Thymus (tissue), 11 donors: Measurements from ENCODE around the gene MAS1L. TPM values are rescaled to one million over a fixed set of nuclear protein-coding genes. Genes with fewer than 3 reads are reported as not detected.
"Not testable (repeated sequence)": the region's sequence is repeated elsewhere in the genome, so short reads cannot be mapped to it uniquely, and the experiment has no call there.

Experiments
- DNase-seq, 9 donors: peaks; one replicate each; pipeline ENCODE4 v3.0.0-alpha.2; 2013; ENCODE audit warnings: low spot score in 9 of 9, low read depth in 6 of 9, missing footprints in 1 of 9
- H3K27ac ChIP-seq, 2 donors: one replicate each; pipeline ENCODE4 v1.5.1; 2013; ENCODE audit warnings: control low read depth in 1 of 2, low read depth in 1 of 2, low read length in 1 of 2, mild to moderate bottlenecking in 1 of 2, moderate library complexity in 1 of 2
- H3K27me3 ChIP-seq, 2 donors: one replicate each; pipeline ENCODE4 v1.5.1; 2013; ENCODE audit warnings: low read length in 1 of 2; ENCODE audit not compliant: control insufficient read depth in 2 of 2, insufficient read depth in 1 of 2
- H3K36me3 ChIP-seq, 2 donors: one replicate each; pipeline ENCODE4 v1.5.1; 2013; ENCODE audit warnings: low read length in 1 of 2, mild to moderate bottlenecking in 1 of 2, moderate library complexity in 1 of 2; ENCODE audit not compliant: control insufficient read depth in 2 of 2, insufficient read depth in 2 of 2
- H3K4me1 ChIP-seq, 2 donors: one replicate each; pipeline ENCODE4 v1.5.1; 2013; ENCODE audit warnings: low read length in 2 of 2; ENCODE audit not compliant: control insufficient read depth in 2 of 2, insufficient read depth in 2 of 2
- H3K4me3 ChIP-seq, 2 donors: one replicate each; pipeline ENCODE4 v1.5.1; 2013; ENCODE audit warnings: low read length in 2 of 2, control low read depth in 1 of 2, mild to moderate bottlenecking in 1 of 2
- H3K9me3 ChIP-seq, 2 donors: one replicate each; pipeline ENCODE4 v1.5.1; 2013; ENCODE audit warnings: low read length in 1 of 2, mild to moderate bottlenecking in 1 of 2; ENCODE audit not compliant: control insufficient read depth in 2 of 2, insufficient read depth in 1 of 2
- WGBS: extraction: QIAGEN DNeasy Blood & Tissue Kit; methylation state at CpG from one replicate; pipeline ENCODE4 v1.1.7; 2013; 5-methylcytosine and 5-hydroxymethylcytosine counted together
- polyA plus RNA-seq: library from polyadenylated mRNA; stranded (reverse); fragments of 200-250 nt; gene quantifications from one replicate; pipeline ENCODE4 v1.2.3, GENCODE V29; 2013
- total RNA-seq: library from RNA; stranded (reverse); fragments of 120-200 nt; gene quantifications from one replicate; pipeline ENCODE4 v1.2.4, GENCODE V29; 2013
- donor health status: healthy.

Gene MAS1L
- total and polyA plus RNA-seq, 2 donors: not detected

DNA sequence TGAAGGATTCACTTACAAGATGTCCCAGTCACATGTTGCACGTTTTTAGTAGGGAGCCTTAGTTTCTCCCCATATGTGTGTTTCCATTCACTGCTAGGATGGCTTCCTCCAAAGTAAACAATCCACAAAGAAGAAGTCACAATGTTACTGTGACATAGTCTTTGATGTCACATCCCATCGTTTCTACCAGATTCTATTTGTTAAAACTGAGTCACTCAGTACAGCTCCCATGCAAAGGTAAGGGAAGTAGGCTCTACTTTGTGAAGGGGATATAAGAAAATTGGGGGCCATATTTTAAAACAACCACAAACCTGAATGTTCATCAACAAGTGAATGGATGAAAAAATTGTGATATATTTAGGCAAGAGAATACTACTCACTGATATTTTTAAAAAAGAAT lies 30.8 kb downstream of the MAS1L start, which contains the start of the genes OR11A1 and OR2H1:
OR11A1 (minus strand) TSS at position 101 of the 400 bp plus-strand sequence. CDS start 29,430 bp downstream, outside the sequence.
OR2H1 (plus strand) TSS at position 185 of the 400 bp plus-strand sequence. CDS start 4,615 bp downstream, outside the sequence.
- Histone ChIP-seq H3K27ac (no peak within 1 kb of the TSS), H3K4me3 (no peak within 1 kb of the TSS), H3K4me1 (no peaks in the 10 kb centered on the region), H3K36me3 (no peaks in the 10 kb centered on the region), H3K9me3 (no peaks in the 10 kb centered on the region), H3K27me3 (no peaks in the 10 kb centered on the region)
- DNase-seq: no peak
- 86% methylated on average over 2 of the region's 2 CpGs for WGBS

DNA sequence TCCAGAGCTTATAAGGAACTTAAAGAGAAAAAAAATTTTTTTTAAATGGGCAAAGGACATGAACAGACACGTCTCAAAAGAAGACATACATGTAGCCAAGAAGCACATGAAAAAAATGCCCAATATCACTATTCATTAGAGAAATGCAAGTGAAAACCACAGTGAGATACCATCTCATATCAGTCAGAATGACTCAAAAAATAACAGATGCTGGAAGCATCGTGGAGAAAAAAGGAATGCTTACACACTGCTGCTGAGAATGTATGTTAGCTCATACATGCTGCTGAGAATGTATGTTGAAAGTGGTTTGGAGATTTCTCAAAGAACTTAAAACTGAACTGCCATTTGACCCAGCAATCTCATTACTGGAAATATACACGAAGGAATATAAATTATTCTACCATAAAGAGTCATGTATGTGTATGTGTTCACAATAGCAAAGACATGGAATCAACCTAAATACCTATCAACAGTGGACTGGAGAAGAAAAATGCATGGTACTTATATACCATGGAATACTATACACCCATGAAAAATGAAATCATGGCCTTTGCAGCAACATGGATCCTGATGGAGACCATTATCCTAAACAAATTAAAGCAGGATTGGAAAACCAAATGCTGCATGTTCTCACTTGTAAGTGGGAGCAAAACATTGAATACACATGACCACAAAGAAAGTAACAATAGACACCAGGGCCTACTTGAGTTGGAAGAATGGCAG lies 36.1 kb downstream of the MAS1L start:
- H3K36me3 ChIP-seq: no peaks in the 10 kb centered on the region
- no peaks in the 10 kb centered on the region for H3K27me3 ChIP-seq
- WGBS: 84% methylated on average over 3 of the region's 3 CpGs

DNA sequence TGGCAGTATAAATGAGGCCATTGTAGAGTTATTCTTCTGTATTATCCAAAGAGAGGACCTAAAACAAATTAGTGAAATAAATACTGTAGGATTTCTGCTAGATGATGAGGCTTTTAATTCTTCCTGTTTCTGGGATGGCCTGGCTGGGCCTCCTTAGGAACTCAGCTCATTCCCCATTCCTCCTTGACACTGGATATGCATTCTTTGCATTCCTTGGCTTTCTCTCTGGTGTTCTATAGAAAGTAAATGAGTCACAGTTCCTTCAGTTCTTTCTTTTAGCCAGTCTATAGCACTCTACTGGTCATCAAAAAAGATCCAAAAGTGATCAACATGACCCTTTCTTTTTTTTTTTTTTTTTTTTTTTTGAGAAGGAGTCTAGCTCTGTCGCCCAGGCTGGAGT lies 40.1 kb downstream of the MAS1L start:
- 100% methylated on average over 1 of the region's 1 CpG for WGBS
- no peaks in the 10 kb centered on the region for H3K4me1 ChIP-seq
- H3K4me3 ChIP-seq: no peak overlapping the region
- H3K9me3 ChIP-seq: no peaks in the 10 kb centered on the region
- no peaks in the 10 kb centered on the region for H3K36me3 ChIP-seq
- H3K27ac ChIP-seq: no peak overlapping the region
- H3K27me3 ChIP-seq: no peaks in the 10 kb centered on the region
- no peak for DNase-seq

More for the DNA sequence above, 36.1 kb downstream of the MAS1L start:
- Histone ChIP-seq H3K4me3 (no peak overlapping the region), H3K27ac (no peak overlapping the region), H3K4me1 (no peaks in the 10 kb centered on the region), H3K9me3 (no peaks in the 10 kb centered on the region)
- DNase-seq: no peak

DNA sequence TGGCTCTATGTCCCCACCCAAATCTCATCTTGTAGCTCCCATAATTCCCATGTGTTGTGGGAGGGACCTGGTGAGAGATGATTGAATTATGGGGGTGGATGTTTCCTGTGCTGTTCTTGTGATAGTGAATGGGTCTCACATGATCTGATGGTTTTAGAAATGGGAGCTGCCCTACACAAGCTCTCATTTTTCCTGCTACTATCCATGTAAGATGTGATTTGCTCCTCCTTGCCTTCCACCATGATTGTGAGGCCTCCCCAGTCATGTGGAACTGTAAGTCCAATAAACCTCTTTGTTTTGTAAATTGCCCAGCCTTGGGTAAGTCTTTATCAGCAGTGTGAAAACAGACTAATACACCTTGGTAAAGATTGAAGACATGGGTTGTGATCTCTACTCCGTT lies 43.7 kb downstream of the MAS1L start:
- not testable (repeated sequence) for H3K4me3 ChIP-seq, H3K27ac ChIP-seq, H3K36me3 ChIP-seq, H3K9me3 ChIP-seq, H3K27me3 ChIP-seq, H3K4me1 ChIP-seq, DNase-seq
- 91% methylated on average over 1 of the region's 1 CpG for WGBS

DNA sequence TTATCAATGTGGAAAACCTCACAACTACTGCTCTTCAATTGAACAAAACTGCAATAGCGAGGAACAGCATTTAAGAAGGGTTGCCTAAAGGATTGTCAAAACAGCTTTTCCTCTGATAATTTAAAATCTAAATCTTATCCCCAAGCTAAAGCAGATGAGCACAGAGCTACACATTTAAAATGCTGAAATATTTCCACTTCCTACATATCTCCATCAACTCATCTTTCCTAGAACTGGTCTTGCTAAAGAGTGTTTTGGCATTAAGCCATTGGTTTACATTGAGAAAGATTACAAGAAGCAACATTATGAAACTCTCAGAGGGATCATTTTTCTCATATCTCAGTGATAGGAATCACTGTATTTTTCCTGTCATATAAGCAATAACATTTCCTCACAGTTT lies 45.0 kb downstream of the MAS1L start:
- Histone ChIP-seq H3K27ac (no peak overlapping the region), H3K4me3 (no peak overlapping the region), H3K36me3 (no peaks in the 10 kb centered on the region), H3K9me3 (peaks cover 0 to 1% of the 10 kb centered on the region in 2 donors), H3K4me1 (no peaks in the 10 kb centered on the region), H3K27me3 (no peaks in the 10 kb centered on the region)
- no peak for DNase-seq
- WGBS: 88% methylated on average over 1 of the region's 1 CpG

DNA sequence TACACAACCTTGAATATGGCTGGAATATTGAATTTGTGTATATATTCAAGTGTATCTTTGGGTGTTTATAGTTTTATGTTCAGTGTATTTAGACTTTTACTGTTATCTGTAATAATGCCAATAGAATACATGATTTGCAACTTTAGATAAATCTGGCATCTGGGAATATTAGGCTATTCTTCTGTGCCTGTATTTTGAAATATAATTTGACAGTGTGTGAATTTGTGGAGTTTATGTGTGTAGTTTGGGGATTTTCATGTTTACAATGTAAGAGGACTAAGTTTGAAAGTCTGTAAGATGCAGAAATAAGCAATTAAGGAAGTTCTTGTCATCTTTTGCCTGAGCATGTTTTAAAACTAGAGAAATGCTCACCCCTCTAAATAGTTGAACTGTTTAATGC lies 48.8 kb downstream of the MAS1L start, which contains the start of gene OR10C1:
OR10C1 (plus strand) TSS at position 301 of the 400 bp plus-strand sequence. CDS start 710 bp downstream, outside the sequence.
- H3K4me1 ChIP-seq: no peaks in the 10 kb centered on the region
- H3K27ac ChIP-seq: no peak within 1 kb of the TSS
- no peak within 1 kb of the TSS for H3K4me3 ChIP-seq
- peaks cover 0 to 2% of the 10 kb centered on the region in 2 donors for H3K27me3 ChIP-seq
- peaks cover 0 to 1% of the 10 kb centered on the region in 2 donors for H3K9me3 ChIP-seq
- DNase-seq: no peak
- H3K36me3 ChIP-seq: no peaks in the 10 kb centered on the region

DNA sequence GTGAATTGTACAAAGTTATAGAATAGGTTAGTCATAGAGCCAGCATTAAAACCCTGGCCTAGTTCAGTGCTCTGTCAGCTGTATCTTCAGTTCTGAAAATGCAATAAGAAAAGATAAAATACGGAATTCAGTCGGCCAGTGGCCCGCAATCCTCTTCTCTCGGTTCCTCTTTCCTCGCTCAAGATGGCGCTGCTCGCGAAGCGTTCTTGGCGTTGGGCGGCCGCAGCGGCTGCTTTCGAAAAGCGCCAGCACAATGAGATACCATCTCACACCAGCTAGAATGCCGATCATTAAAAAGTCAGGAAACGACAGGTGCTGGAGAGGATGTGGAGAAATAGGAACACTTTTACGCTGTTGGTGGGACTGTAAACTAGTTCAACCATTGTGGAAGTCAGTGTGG lies 51.0 kb downstream of the MAS1L start:
- not testable (repeated sequence) for H3K27ac ChIP-seq, H3K4me1 ChIP-seq, H3K27me3 ChIP-seq, H3K36me3 ChIP-seq, H3K4me3 ChIP-seq, H3K9me3 ChIP-seq, DNase-seq
- 68% methylated on average over 18 of the region's 18 CpGs for WGBS

Other genes starting within 250 kb of the MAS1L start
- gene OR14J1, start 186.3 kb downstream of the MAS1L start, total RNA-seq: not detected
- gene OR14J1, start 186.3 kb downstream of the MAS1L start, polyA plus RNA-seq: under 0.01 TPM
- gene OR5V1, start 119.1 kb downstream of the MAS1L start, total RNA-seq: not detected
- not detected for gene OR5V1, start 119.1 kb downstream of the MAS1L start, polyA plus RNA-seq
- gene OR12D3, start 112.7 kb downstream of the MAS1L start, total RNA-seq: not detected
- not detected for gene OR12D3, start 112.7 kb downstream of the MAS1L start, polyA plus RNA-seq
- gene OR12D2, start 92.3 kb downstream of the MAS1L start, total RNA-seq: not detected
- not detected for gene OR12D2, start 92.3 kb downstream of the MAS1L start, polyA plus RNA-seq
- not detected for gene OR12D1, start 73.0 kb downstream of the MAS1L start, total RNA-seq
- gene OR12D1, start 73.0 kb downstream of the MAS1L start, polyA plus RNA-seq: not detected
- gene OR10C1, start 48.6 kb downstream of the MAS1L start, total RNA-seq: not detected
- not detected for gene OR10C1, start 48.6 kb downstream of the MAS1L start, polyA plus RNA-seq
- under 0.01 TPM for gene OR11A1, start 30.9 kb downstream of the MAS1L start, total RNA-seq
- 0.02 TPM for gene OR11A1, start 30.9 kb downstream of the MAS1L start, polyA plus RNA-seq
- not detected for gene OR2H1, start 30.8 kb downstream of the MAS1L start, total RNA-seq
- gene OR2H1, start 30.8 kb downstream of the MAS1L start, polyA plus RNA-seq: 0.05 TPM
- gene UBD, start 71.8 kb upstream of the MAS1L start, total RNA-seq: 158 TPM
- 155 TPM for gene UBD, start 71.8 kb upstream of the MAS1L start, polyA plus RNA-seq
- gene OR2H2, start 97.2 kb upstream of the MAS1L start, total RNA-seq: not detected
- gene OR2H2, start 97.2 kb upstream of the MAS1L start, polyA plus RNA-seq: under 0.01 TPM
- gene GABBR1, start 145.2 kb upstream of the MAS1L start, total RNA-seq: 1.1 TPM
- gene GABBR1, start 145.2 kb upstream of the MAS1L start, polyA plus RNA-seq: 20.5 TPM
- gene MOG, start 169.1 kb upstream of the MAS1L start, total RNA-seq: not detected
- gene MOG, start 169.1 kb upstream of the MAS1L start, polyA plus RNA-seq: 0.11 TPM
- 0.09 TPM for gene ZFP57, start 193.2 kb upstream of the MAS1L start, total RNA-seq
- 0.05 TPM for gene ZFP57, start 193.2 kb upstream of the MAS1L start, polyA plus RNA-seq
- 130 TPM for gene HLA-F, start 235.5 kb upstream of the MAS1L start, total RNA-seq
- 530 TPM for gene HLA-F, start 235.5 kb upstream of the MAS1L start, polyA plus RNA-seq